Measurements from ENCODE around the gene TBKBP1. TPM values are rescaled to one million over a fixed set of nuclear protein-coding genes. Genes with fewer than 3 reads are reported as not detected.

Gene TBKBP1
- total RNA-seq, 2 donors from 2014 or later = 14.5 to 22.9 TPM

GRCh38 chr17:47721725-47722124, 27.8 kb downstream of the TBKBP1 start:
- H3K27ac Mint-ChIP-seq = no peak overlapping the region
- Histone ChIP-seq H3K27me3 (ENCODE audit: control insufficient read depth, insufficient read depth, low read length, poor library complexity, severe bottlenecking) (peaks cover 41% of the 10 kb centered on the region), H3K36me3 (ENCODE audit: control insufficient read depth, insufficient read depth, low read length) (no peaks in the 10 kb centered on the region), H3K27ac (ENCODE audit: low read depth, low read length) (no peak overlapping the region), H3K9me3 (ENCODE audit: control insufficient read depth, low read length) (no peaks in the 10 kb centered on the region), H3K4me3 (ENCODE audit: low read length) (no peak overlapping the region), H3K4me1 (ENCODE audit: control insufficient read depth, insufficient read depth, low read length) (no peaks in the 10 kb centered on the region), H3K9ac (ENCODE audit: extremely low read depth, low read length, poor library complexity, severe bottlenecking) (no peak overlapping the region)
- peaks cover 70% of the 10 kb centered on the region for H3K27me3 Mint-ChIP-seq (ENCODE audit: insufficient read depth)
- peaks cover 3% of the 10 kb centered on the region for H3K9me3 Mint-ChIP-seq
- TF ChIP-seq CTCF (conservative IDR thresholded peaks at IDR 0.05) = no peak
- DNase-seq = no peak
- H3K4me3 Mint-ChIP-seq = no peak overlapping the region
- H3K36me3 Mint-ChIP-seq (ENCODE audit: low read depth) = no peaks in the 10 kb centered on the region
- WGBS, 2 experiments (ENCODE audit: insufficient coverage in 1 of 2, insufficient read length in 1 of 2) = 79 to 84% methylated on average over 4 to 8 of the region's 8 CpGs
- peaks cover 2% of the 10 kb centered on the region for H3K4me1 Mint-ChIP-seq

GRCh38 chr17:47724705-47725104, 30.7 kb downstream of the TBKBP1 start:
- Histone ChIP-seq H3K36me3 (ENCODE audit: control insufficient read depth, insufficient read depth, low read length) (no peaks in the 10 kb centered on the region), H3K27ac (ENCODE audit: low read depth, low read length) (no peak overlapping the region), H3K9ac (ENCODE audit: extremely low read depth, low read length, poor library complexity, severe bottlenecking) (no peak overlapping the region), H3K4me1 (ENCODE audit: control insufficient read depth, insufficient read depth, low read length) (no peaks in the 10 kb centered on the region), H3K9me3 (ENCODE audit: control insufficient read depth, low read length) (no peaks in the 10 kb centered on the region), H3K4me3 (ENCODE audit: low read length) (no peak overlapping the region), H3K27me3 (ENCODE audit: control insufficient read depth, insufficient read depth, low read length, poor library complexity, severe bottlenecking) (peaks cover 32% of the 10 kb centered on the region)
- H3K9me3 Mint-ChIP-seq = peaks cover 3% of the 10 kb centered on the region
- WGBS, 2 experiments (ENCODE audit: insufficient coverage in 1 of 2, insufficient read length in 1 of 2) = 95% methylated on average over 2 of the region's 2 CpGs; no CpG with 5 or more reads in 1 of the 2 experiments
- H3K36me3 Mint-ChIP-seq (ENCODE audit: low read depth) = no peaks in the 10 kb centered on the region
- H3K27ac Mint-ChIP-seq = no peak overlapping the region
- H3K4me1 Mint-ChIP-seq = peaks cover 2% of the 10 kb centered on the region
- DNase-seq = no peak
- TF ChIP-seq CTCF (conservative IDR thresholded peaks at IDR 0.05) = no peak
- H3K27me3 Mint-ChIP-seq (ENCODE audit: insufficient read depth) = peaks cover 58% of the 10 kb centered on the region
- H3K4me3 Mint-ChIP-seq = no peak overlapping the region

- peaks cover 3% of the 10 kb centered on the region for H3K9me3 Mint-ChIP-seq
- Histone ChIP-seq H3K4me3 (ENCODE audit: low read length) (no peak overlapping the region), H3K27ac (ENCODE audit: low read depth, low read length) (no peak overlapping the region), H3K4me1 (ENCODE audit: control insufficient read depth, insufficient read depth, low read length) (no peaks in the 10 kb centered on the region), H3K9me3 (ENCODE audit: control insufficient read depth, low read length) (no peaks in the 10 kb centered on the region), H3K9ac (ENCODE audit: extremely low read depth, low read length, poor library complexity, severe bottlenecking) (no peak overlapping the region), H3K36me3 (ENCODE audit: control insufficient read depth, insufficient read depth, low read length) (no peaks in the 10 kb centered on the region), H3K27me3 (ENCODE audit: control insufficient read depth, insufficient read depth, low read length, poor library complexity, severe bottlenecking) (peaks cover 30% of the 10 kb centered on the region)
- peaks cover 2% of the 10 kb centered on the region for H3K4me1 Mint-ChIP-seq
- WGBS, 2 experiments (ENCODE audit: insufficient coverage in 1 of 2, insufficient read length in 1 of 2) = 83 to 85% methylated on average over 3 to 13 of the region's 13 CpGs
- H3K27ac Mint-ChIP-seq = no peak overlapping the region
- DNase-seq = no peak
- H3K36me3 Mint-ChIP-seq (ENCODE audit: low read depth) = no peaks in the 10 kb centered on the region
- no peak overlapping the region for H3K4me3 Mint-ChIP-seq
- H3K27me3 Mint-ChIP-seq (ENCODE audit: insufficient read depth) = peaks cover 58% of the 10 kb centered on the region
- TF ChIP-seq CTCF (conservative IDR thresholded peaks at IDR 0.05) = peak; percentile 52
These were observed 31.6 kb downstream of the TBKBP1 start for GRCh38 chr17:47725446-47726111.

All from endodermal cell (in vitro differentiated cells).